ENCODE results near the gene LSM7.
A peak's percentile ranks its signal among the peaks of the same experiment; 100 is the strongest.

Gene LSM7

GRCh38 chr19:2312820-2313501 lies 15.4 kb downstream of the LSM7 start:
- TF ChIP-seq, protein P1, sequence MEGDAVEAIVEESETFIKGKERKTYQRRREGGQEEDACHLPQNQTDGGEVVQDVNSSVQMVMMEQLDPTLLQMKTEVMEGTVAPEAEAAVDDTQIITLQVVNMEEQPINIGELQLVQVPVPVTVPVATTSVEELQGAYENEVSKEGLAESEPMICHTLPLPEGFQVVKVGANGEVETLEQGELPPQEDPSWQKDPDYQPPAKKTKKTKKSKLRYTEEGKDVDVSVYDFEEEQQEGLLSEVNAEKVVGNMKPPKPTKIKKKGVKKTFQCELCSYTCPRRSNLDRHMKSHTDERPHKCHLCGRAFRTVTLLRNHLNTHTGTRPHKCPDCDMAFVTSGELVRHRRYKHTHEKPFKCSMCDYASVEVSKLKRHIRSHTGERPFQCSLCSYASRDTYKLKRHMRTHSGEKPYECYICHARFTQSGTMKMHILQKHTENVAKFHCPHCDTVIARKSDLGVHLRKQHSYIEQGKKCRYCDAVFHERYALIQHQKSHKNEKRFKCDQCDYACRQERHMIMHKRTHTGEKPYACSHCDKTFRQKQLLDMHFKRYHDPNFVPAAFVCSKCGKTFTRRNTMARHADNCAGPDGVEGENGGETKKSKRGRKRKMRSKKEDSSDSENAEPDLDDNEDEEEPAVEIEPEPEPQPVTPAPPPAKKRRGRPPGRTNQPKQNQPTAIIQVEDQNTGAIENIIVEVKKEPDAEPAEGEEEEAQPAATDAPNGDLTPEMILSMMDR (IDR thresholded peaks at IDR 0.05; ENCODE audit: unreplicated experiment in 3 of 3), result no peak
- peaks cover 6% of the 10 kb centered on the region for H3K36me3 Mint-ChIP-seq (ENCODE audit: low read depth)
- no peaks in the 10 kb centered on the region for H3K4me1 Mint-ChIP-seq
- peaks cover 10% of the 10 kb centered on the region for H3K9me3 Mint-ChIP-seq
- no peak overlapping the region for H3K27ac Mint-ChIP-seq
- no peak overlapping the region for H3K4me3 Mint-ChIP-seq
- H3K27me3 Mint-ChIP-seq (ENCODE audit: low read depth), result peaks cover 30% of the 10 kb centered on the region

GRCh38 chr19:2311093-2311492 lies 17.3 kb downstream of the LSM7 start:
- Mint-ChIP-seq H3K36me3 (ENCODE audit: low read depth) (peaks cover 6% of the 10 kb centered on the region), H3K9me3 (peaks cover 10% of the 10 kb centered on the region), H3K27ac (no peak overlapping the region), H3K27me3 (ENCODE audit: low read depth) (peaks cover 41% of the 10 kb centered on the region), H3K4me1 (no peaks in the 10 kb centered on the region), H3K4me3 (no peak overlapping the region)
- TF ChIP-seq, protein P1 (IDR thresholded peaks at IDR 0.05; ENCODE audit: unreplicated experiment in 3 of 3), result no peak

DNA sequence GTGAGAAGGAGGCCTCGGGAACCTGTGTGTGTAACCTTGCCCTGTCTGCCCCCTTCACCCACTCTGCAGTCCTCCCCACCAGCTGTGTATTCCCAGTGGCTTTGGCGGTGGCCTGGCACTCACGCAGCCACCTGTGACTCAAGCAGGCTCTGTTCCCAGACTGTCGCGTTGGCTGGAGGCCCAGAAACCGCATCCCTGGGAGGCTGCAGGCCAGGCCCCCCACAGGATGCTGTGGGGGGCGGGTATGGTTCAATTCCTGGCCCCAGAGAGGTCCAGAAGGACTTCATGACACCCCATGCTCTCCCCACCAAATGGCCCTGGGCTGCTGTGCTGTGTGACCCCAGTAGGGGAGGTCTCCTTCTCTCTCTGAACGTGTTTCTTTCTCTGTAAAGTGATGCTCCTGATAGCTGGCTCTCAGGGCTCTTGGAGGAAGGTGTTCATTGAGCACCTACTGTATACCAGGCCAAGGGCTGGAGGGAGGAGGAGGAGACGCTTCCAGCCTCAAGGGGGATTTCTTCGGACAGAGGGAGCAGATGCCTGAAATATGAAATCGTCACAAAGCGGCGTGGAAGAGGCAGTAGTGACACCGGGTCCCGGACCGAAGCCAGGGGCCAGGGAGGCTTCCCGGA lies 18.5 kb downstream of the LSM7 start:
- TF ChIP-seq, protein P1 (IDR thresholded peaks at IDR 0.05; ENCODE audit: unreplicated experiment in 3 of 3), result no peak
- Mint-ChIP-seq H3K9me3 (peaks cover 4% of the 10 kb centered on the region), H3K4me1 (no peaks in the 10 kb centered on the region), H3K4me3 (peak overlapping the region in 2 of 3 experiments; percentile 10 to 77), H3K36me3 (ENCODE audit: low read depth) (peaks cover 3% of the 10 kb centered on the region), H3K27ac (no peak overlapping the region), H3K27me3 (ENCODE audit: low read depth) (peaks cover 49% of the 10 kb centered on the region)

GRCh38 chr19:2308114-2308556 lies 20.3 kb downstream of the LSM7 start, which contains the start of gene LINGO3:
LINGO3 (minus strand) TSS chr19:2308154; CDS start chr19:2291776, 16,378 bp downstream.
- H3K4me3 Mint-ChIP-seq, result peak within 1 kb of the TSS; percentile 62 to 80 (median 77)
- no peaks in the 10 kb centered on the region for H3K36me3 Mint-ChIP-seq (ENCODE audit: low read depth)
- H3K9me3 Mint-ChIP-seq, result no peaks in the 10 kb centered on the region
- H3K27me3 Mint-ChIP-seq (ENCODE audit: low read depth), result peaks cover 66% of the 10 kb centered on the region
- H3K27ac Mint-ChIP-seq, result no peak within 1 kb of the TSS
- H3K4me1 Mint-ChIP-seq, result no peaks in the 10 kb centered on the region
- TF ChIP-seq, protein P1 (IDR thresholded peaks at IDR 0.05; ENCODE audit: unreplicated experiment in 3 of 3), result no peak

DNA sequence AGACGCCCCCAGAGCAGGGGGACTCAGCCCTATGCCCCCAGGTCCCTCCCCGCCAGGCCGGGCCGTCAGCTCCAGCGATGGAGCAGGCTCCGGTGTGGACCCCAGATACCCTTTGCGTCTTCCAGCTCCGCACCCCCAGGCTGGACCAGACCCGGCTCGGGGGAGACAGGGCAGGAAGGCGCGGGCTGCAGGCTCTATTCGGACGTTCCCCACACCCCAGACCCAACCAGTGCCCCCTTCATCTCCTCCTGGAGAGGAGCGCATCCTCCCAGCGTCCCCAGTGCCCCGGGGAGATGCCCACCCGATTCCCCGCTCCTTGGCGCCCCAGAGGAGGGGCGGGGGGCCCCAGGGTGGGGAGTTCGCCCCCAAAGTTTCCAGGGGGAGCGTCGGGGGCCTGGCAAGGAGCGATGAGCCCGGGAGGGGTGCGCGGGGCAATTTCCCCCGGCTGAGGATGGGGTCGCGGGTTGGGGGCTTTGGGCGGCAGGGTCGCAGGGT lies 20.8 kb downstream of the LSM7 start:
- Mint-ChIP-seq H3K27ac (no peak overlapping the region), H3K27me3 (ENCODE audit: low read depth) (peaks cover 71% of the 10 kb centered on the region), H3K4me1 (no peaks in the 10 kb centered on the region), H3K4me3 (no peak overlapping the region), H3K9me3 (no peaks in the 10 kb centered on the region), H3K36me3 (ENCODE audit: low read depth) (no peaks in the 10 kb centered on the region)
- TF ChIP-seq, protein P1 (IDR thresholded peaks at IDR 0.05; ENCODE audit: unreplicated experiment in 3 of 3), result no peak
